ENCODE measurements around the gene KDM4C. TPM values are rescaled to one million over a fixed set of nuclear protein-coding genes. Genes with fewer than 3 reads are reported as not detected.

KDM4C gene
- total and polyA plus RNA-seq, 2 experiments from 2014 or later = 14.3 to 20.6 TPM

DNA sequence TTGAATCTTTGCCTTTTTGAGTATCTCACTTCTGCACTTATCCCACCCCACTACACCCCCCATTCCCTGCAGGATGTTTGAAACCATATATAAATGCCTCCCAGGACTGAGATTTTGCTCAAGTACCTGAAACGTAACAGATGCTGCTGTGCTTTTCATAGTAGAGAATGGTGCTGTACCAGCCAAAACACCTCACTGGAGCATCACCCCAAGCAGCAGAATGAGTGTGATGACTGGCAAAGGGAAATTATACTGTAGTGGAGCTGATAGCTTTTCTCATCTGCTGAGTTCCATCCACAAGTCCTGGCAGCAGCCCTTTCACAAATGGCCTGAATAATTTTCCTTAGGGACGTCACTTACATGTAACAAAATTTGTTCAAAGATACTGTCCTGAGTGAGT, 246.1 kb downstream of the KDM4C start:
- Histone ChIP-seq H3K4me2 (ENCODE audit: unreplicated experiment) (no peak overlapping the region), H3K36me3 (ENCODE audit: low read depth) (peaks cover 6% of the 10 kb centered on the region; the same call in 1 of the 2 replicates), H3K79me2 (ENCODE audit: insufficient read depth) (no peaks in the 10 kb centered on the region), H3F3A (ENCODE audit: insufficient read depth) (no peaks in the 10 kb centered on the region), H3K27me3 (replicated peaks; ENCODE audit: insufficient read depth) (no peaks in the 10 kb centered on the region), H3K4me1 (ENCODE audit: insufficient read depth) (no peaks in the 10 kb centered on the region), H3K9ac (no peak overlapping the region), H4K20me1 (ENCODE audit: insufficient read depth) (no peaks in the 10 kb centered on the region), H3K9me2 (ENCODE audit: insufficient read depth) (no peaks in the 10 kb centered on the region), H2AFZ (no peak overlapping the region), H3K4me3 (no peak overlapping the region), H3K9me3 (ENCODE audit: low read depth) (no peaks in the 10 kb centered on the region), H3K27ac (no peak overlapping the region)
- no peak for DNase-seq
- no peak for TF ChIP-seq EZH2 (IDR thresholded peaks at IDR 0.05; ENCODE audit: insufficient read depth, poor library complexity, severe bottlenecking)
- no peak for TF ChIP-seq EZH2phosphoT487 (IDR thresholded peaks at IDR 0.05; ENCODE audit: insufficient read depth, low read depth)
- in situ Hi-C loops (cut with MboI) = no loop called here
- WGBS, 2 experiments (ENCODE audit: low coverage in 1 of 2, low lambda C conversion rate in 2 of 2, missing lambda C conversion rate in 2 of 2) = 73 to 87% methylated on average over 2 of the region's 2 CpGs

DNA sequence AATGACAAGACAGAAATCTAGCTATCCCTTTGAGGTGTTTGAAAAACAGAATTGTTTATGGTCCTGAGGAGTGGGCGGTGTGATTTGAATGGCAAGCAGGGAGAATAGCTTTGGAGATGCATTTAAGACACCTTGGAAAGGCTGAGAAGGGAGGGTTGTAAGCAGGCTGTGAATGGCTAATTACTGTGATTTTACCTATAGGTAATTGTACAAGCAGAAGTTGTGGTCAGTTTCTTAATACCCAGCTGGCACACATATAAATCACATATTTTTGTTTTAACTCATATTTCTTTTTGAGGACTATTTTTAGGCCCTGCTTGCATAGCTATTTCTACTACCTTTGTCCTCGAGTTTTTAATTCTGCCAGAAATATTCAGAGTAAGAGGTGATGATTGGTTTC, 248.6 kb downstream of the KDM4C start:
- Histone ChIP-seq H3K9ac (no peak overlapping the region), H3K36me3 (ENCODE audit: low read depth) (peaks cover 15% of the 10 kb centered on the region; the same call in 1 of the 2 replicates), H3K9me3 (ENCODE audit: low read depth) (no peaks in the 10 kb centered on the region), H3K4me2 (ENCODE audit: unreplicated experiment) (no peak overlapping the region), H3K79me2 (ENCODE audit: insufficient read depth) (no peaks in the 10 kb centered on the region), H3K4me1 (ENCODE audit: insufficient read depth) (no peaks in the 10 kb centered on the region), H4K20me1 (ENCODE audit: insufficient read depth) (no peaks in the 10 kb centered on the region), H3K4me3 (no peak overlapping the region), H3K9me2 (ENCODE audit: insufficient read depth) (no peaks in the 10 kb centered on the region), H2AFZ (no peak overlapping the region), H3K27ac (no peak overlapping the region), H3K27me3 (replicated peaks; ENCODE audit: insufficient read depth) (no peaks in the 10 kb centered on the region), H3F3A (ENCODE audit: insufficient read depth) (no peaks in the 10 kb centered on the region)
- no peak for DNase-seq
- in situ Hi-C loops (cut with MboI) = no loop called here
- WGBS, 2 experiments (ENCODE audit: low coverage in 1 of 2, low lambda C conversion rate in 2 of 2, missing lambda C conversion rate in 2 of 2) = 90 to 96% methylated on average over 2 of the region's 2 CpGs
- TF ChIP-seq EZH2 (IDR thresholded peaks at IDR 0.05; ENCODE audit: insufficient read depth, poor library complexity, severe bottlenecking) = no peak
- TF ChIP-seq EZH2phosphoT487 (IDR thresholded peaks at IDR 0.05; ENCODE audit: insufficient read depth, low read depth) = no peak

GRCh38 chr9:7008411-7008810, 250.6 kb downstream of the KDM4C start:
- no peak overlapping the region for H3K4me3 ChIP-seq
- H3F3A ChIP-seq (ENCODE audit: insufficient read depth) = no peaks in the 10 kb centered on the region
- H4K20me1 ChIP-seq (ENCODE audit: insufficient read depth) = no peaks in the 10 kb centered on the region
- no peak for DNase-seq
- no peaks in the 10 kb centered on the region for H3K9me2 ChIP-seq (ENCODE audit: insufficient read depth)
- H3K9me3 ChIP-seq (ENCODE audit: low read depth) = no peaks in the 10 kb centered on the region
- no peak overlapping the region for H3K9ac ChIP-seq
- no peak overlapping the region for H2AFZ ChIP-seq
- TF ChIP-seq EZH2phosphoT487 (IDR thresholded peaks at IDR 0.05; ENCODE audit: insufficient read depth, low read depth) (no peak), EZH2 (IDR thresholded peaks at IDR 0.05; ENCODE audit: insufficient read depth, poor library complexity, severe bottlenecking) (no peak)
- H3K27ac ChIP-seq = no peak overlapping the region
- H3K79me2 ChIP-seq (ENCODE audit: insufficient read depth) = no peaks in the 10 kb centered on the region
- in situ Hi-C loops (cut with MboI) = no loop called here
- WGBS, 2 experiments (ENCODE audit: low coverage in 1 of 2, low lambda C conversion rate in 2 of 2, missing lambda C conversion rate in 2 of 2) = 50 to 54% methylated on average over 2 of the region's 2 CpGs
- H3K36me3 ChIP-seq (ENCODE audit: low read depth) = peaks cover 15% of the 10 kb centered on the region; the same call in 1 of the 2 replicates
- no peaks in the 10 kb centered on the region for H3K4me1 ChIP-seq (ENCODE audit: insufficient read depth)
- no peaks in the 10 kb centered on the region for H3K27me3 ChIP-seq (replicated peaks; ENCODE audit: insufficient read depth)
- H3K4me2 ChIP-seq (ENCODE audit: unreplicated experiment) = no peak overlapping the region

DNA sequence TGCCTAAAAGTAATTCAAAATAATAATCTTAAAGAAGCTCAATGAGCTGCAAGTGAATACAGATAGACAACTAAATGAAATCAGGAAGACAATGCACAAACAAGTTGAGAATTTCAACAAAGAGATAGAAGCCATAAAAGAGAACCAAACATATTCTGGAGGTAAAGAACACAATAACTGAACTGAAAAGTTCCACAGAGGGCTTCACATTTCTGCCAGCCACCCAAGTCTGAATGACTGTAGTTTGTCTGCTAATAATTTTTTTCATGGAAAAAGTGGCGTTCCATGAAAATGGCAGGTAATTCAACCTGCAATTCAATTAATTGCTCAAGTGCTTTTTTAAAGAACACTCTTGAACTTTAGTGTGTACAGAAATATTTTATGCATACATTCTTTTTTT, 251.3 kb downstream of the KDM4C start:
- no peak for TF ChIP-seq EZH2 (IDR thresholded peaks at IDR 0.05; ENCODE audit: insufficient read depth, poor library complexity, severe bottlenecking)
- TF ChIP-seq EZH2phosphoT487 (IDR thresholded peaks at IDR 0.05; ENCODE audit: insufficient read depth, low read depth) = no peak
- Histone ChIP-seq H2AFZ (no peak overlapping the region), H3K27me3 (replicated peaks; ENCODE audit: insufficient read depth) (no peaks in the 10 kb centered on the region), H3K4me2 (ENCODE audit: unreplicated experiment) (no peak overlapping the region), H3K27ac (no peak overlapping the region), H3K36me3 (ENCODE audit: low read depth) (peaks cover 15% of the 10 kb centered on the region; the same call in 1 of the 2 replicates), H3K4me1 (ENCODE audit: insufficient read depth) (no peaks in the 10 kb centered on the region), H3K4me3 (no peak overlapping the region), H3K9ac (no peak overlapping the region), H4K20me1 (ENCODE audit: insufficient read depth) (no peaks in the 10 kb centered on the region), H3F3A (ENCODE audit: insufficient read depth) (no peaks in the 10 kb centered on the region), H3K9me2 (ENCODE audit: insufficient read depth) (no peaks in the 10 kb centered on the region), H3K9me3 (ENCODE audit: low read depth) (no peaks in the 10 kb centered on the region), H3K79me2 (ENCODE audit: insufficient read depth) (no peaks in the 10 kb centered on the region)
- 98 to 100% methylated on average over 1 of the region's 1 CpG for WGBS, 2 experiments (ENCODE audit: low coverage in 1 of 2, low lambda C conversion rate in 2 of 2, missing lambda C conversion rate in 2 of 2)
- in situ Hi-C loops (cut with MboI) = no loop called here
- DNase-seq = no peak
